ENCODE measurements around the gene SRGAP3.

DNA sequence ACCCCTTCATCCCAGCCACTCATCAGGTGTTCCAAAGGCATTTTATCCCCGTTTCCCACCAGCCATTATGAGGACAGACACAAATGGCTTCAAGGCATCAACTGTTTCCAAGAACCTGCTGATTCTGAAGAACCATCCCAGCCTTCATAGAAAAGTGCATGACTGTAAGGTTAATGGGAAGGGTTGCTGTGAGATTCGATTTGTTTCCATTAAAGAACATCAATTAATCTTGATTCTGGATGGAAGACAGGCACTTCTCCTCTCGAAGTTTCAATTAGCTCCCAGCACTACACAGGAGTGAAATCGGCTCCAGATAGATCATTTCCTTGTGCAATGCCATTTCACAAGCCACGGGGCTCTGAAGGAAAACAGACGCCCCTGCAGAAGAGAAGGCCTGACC is 25.8 kb downstream of the SRGAP3 start:
- TF ChIP-seq, protein P1, sequence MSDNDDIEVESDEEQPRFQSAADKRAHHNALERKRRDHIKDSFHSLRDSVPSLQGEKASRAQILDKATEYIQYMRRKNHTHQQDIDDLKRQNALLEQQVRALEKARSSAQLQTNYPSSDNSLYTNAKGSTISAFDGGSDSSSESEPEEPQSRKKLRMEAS (IDR thresholded peaks at IDR 0.05): no peak
- TF ChIP-seq YY1 (IDR thresholded peaks at IDR 0.05; ENCODE audit: low read depth) (no peak), TCF12 (IDR thresholded peaks at IDR 0.05; ENCODE audit: low read depth) (no peak), FOXM1 (IDR thresholded peaks at IDR 0.05; ENCODE audit: borderline replicate concordance, low read depth) (no peak), EP300 (IDR thresholded peaks at IDR 0.05; ENCODE audit: borderline replicate concordance) (no peak), CREB1 (IDR thresholded peaks at IDR 0.05; ENCODE audit: low read depth) (no peak), ZBTB7A (IDR thresholded peaks at IDR 0.05; ENCODE audit: low read depth) (no peak)
- TF ChIP-seq, protein P2, sequence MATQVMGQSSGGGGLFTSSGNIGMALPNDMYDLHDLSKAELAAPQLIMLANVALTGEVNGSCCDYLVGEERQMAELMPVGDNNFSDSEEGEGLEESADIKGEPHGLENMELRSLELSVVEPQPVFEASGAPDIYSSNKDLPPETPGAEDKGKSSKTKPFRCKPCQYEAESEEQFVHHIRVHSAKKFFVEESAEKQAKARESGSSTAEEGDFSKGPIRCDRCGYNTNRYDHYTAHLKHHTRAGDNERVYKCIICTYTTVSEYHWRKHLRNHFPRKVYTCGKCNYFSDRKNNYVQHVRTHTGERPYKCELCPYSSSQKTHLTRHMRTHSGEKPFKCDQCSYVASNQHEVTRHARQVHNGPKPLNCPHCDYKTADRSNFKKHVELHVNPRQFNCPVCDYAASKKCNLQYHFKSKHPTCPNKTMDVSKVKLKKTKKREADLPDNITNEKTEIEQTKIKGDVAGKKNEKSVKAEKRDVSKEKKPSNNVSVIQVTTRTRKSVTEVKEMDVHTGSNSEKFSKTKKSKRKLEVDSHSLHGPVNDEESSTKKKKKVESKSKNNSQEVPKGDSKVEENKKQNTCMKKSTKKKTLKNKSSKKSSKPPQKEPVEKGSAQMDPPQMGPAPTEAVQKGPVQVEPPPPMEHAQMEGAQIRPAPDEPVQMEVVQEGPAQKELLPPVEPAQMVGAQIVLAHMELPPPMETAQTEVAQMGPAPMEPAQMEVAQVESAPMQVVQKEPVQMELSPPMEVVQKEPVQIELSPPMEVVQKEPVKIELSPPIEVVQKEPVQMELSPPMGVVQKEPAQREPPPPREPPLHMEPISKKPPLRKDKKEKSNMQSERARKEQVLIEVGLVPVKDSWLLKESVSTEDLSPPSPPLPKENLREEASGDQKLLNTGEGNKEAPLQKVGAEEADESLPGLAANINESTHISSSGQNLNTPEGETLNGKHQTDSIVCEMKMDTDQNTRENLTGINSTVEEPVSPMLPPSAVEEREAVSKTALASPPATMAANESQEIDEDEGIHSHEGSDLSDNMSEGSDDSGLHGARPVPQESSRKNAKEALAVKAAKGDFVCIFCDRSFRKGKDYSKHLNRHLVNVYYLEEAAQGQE (IDR thresholded peaks at IDR 0.05; ENCODE audit: low read depth): no peak
